ENCODE measurements around the gene SESTD1.
"Not testable (repeated sequence)": the region's sequence is repeated elsewhere in the genome, so short reads cannot be mapped to it uniquely, and the experiment has no call there.

SESTD1 gene

GRCh38 chr2:179248024-179248348 is 16.6 kb downstream of the SESTD1 start:
- no peak overlapping the region for H3K9ac ChIP-seq (ENCODE audit: low read length)
- peaks cover 27% of the 10 kb centered on the region for H3K4me1 ChIP-seq (ENCODE audit: insufficient read depth, low read length)
- no peaks in the 10 kb centered on the region for H3K36me3 ChIP-seq (ENCODE audit: insufficient read depth, low read length)
- H3K27me3 ChIP-seq (ENCODE audit: control insufficient read depth in 1 of 2, insufficient read depth in 2 of 2, low read length in 2 of 2) = no peaks in the 10 kb centered on the region
- H3K9me3 ChIP-seq (ENCODE audit: low read length) = no peaks in the 10 kb centered on the region
- no peak overlapping the region for H3K4me3 ChIP-seq (ENCODE audit: low read depth in 1 of 2, low read length in 2 of 2)
- H3K27ac ChIP-seq (ENCODE audit: low read depth, low read length) = no peak overlapping the region

- no peak overlapping the region for H3K27ac ChIP-seq (ENCODE audit: low read depth, low read length)
- no peak overlapping the region for H3K9ac ChIP-seq (ENCODE audit: low read length)
- H3K4me1 ChIP-seq (ENCODE audit: insufficient read depth, low read length) = peaks cover 21% of the 10 kb centered on the region
- H3K4me3 ChIP-seq (ENCODE audit: low read depth in 1 of 2, low read length in 2 of 2) = no peak overlapping the region
- no peaks in the 10 kb centered on the region for H3K36me3 ChIP-seq (ENCODE audit: insufficient read depth, low read length)
- H3K9me3 ChIP-seq (ENCODE audit: low read length) = no peaks in the 10 kb centered on the region
- H3K27me3 ChIP-seq (ENCODE audit: control insufficient read depth in 1 of 2, insufficient read depth in 2 of 2, low read length in 2 of 2) = no peaks in the 10 kb centered on the region
These were observed 17.2 kb downstream of the SESTD1 start for GRCh38 chr2:179247318-179248023.

GRCh38 chr2:179245843-179246242 is 18.8 kb downstream of the SESTD1 start:
- not testable (repeated sequence) for H3K4me1 ChIP-seq (ENCODE audit: insufficient read depth, low read length); H3K27ac ChIP-seq (ENCODE audit: low read depth, low read length)

GRCh38 chr2:179243046-179243445 is 21.6 kb downstream of the SESTD1 start:
- Histone ChIP-seq H3K27ac (ENCODE audit: low read depth, low read length) (no peak overlapping the region), H3K27me3 (ENCODE audit: control insufficient read depth in 1 of 2, insufficient read depth in 2 of 2, low read length in 2 of 2) (no peaks in the 10 kb centered on the region), H3K4me3 (ENCODE audit: low read depth in 1 of 2, low read length in 2 of 2) (no peak overlapping the region), H3K36me3 (ENCODE audit: insufficient read depth, low read length) (no peaks in the 10 kb centered on the region), H3K9me3 (ENCODE audit: low read length) (no peaks in the 10 kb centered on the region), H3K9ac (ENCODE audit: low read length) (no peak overlapping the region), H3K4me1 (ENCODE audit: insufficient read depth, low read length) (peaks cover 25% of the 10 kb centered on the region)

More at GRCh38 chr2:179245843-179246242, 18.8 kb downstream of the SESTD1 start:
- H3K9me3 ChIP-seq (ENCODE audit: low read length); H3K27me3 ChIP-seq (ENCODE audit: control insufficient read depth in 1 of 2, insufficient read depth in 2 of 2, low read length in 2 of 2); H3K4me3 ChIP-seq (ENCODE audit: low read depth in 1 of 2, low read length in 2 of 2); H3K9ac ChIP-seq (ENCODE audit: low read length); H3K36me3 ChIP-seq (ENCODE audit: insufficient read depth, low read length): not testable (repeated sequence)

GRCh38 chr2:179240481-179241451 is 23.9 kb downstream of the SESTD1 start:
- H3K36me3 ChIP-seq (ENCODE audit: insufficient read depth, low read length) = no peaks in the 10 kb centered on the region
- H3K27me3 ChIP-seq (ENCODE audit: control insufficient read depth in 1 of 2, insufficient read depth in 2 of 2, low read length in 2 of 2) = no peaks in the 10 kb centered on the region
- no peak overlapping the region for H3K9ac ChIP-seq (ENCODE audit: low read length)
- no peak overlapping the region for H3K27ac ChIP-seq (ENCODE audit: low read depth, low read length)
- peaks cover 26% of the 10 kb centered on the region for H3K4me1 ChIP-seq (ENCODE audit: insufficient read depth, low read length)
- H3K4me3 ChIP-seq (ENCODE audit: low read depth in 1 of 2, low read length in 2 of 2) = no peak overlapping the region
- no peaks in the 10 kb centered on the region for H3K9me3 ChIP-seq (ENCODE audit: low read length)

GRCh38 chr2:179239838-179240237 is 24.8 kb downstream of the SESTD1 start:
- Histone ChIP-seq H3K4me3 (ENCODE audit: low read depth in 1 of 2, low read length in 2 of 2) (no peak overlapping the region), H3K36me3 (ENCODE audit: insufficient read depth, low read length) (no peaks in the 10 kb centered on the region), H3K27me3 (ENCODE audit: control insufficient read depth in 1 of 2, insufficient read depth in 2 of 2, low read length in 2 of 2) (no peaks in the 10 kb centered on the region), H3K9me3 (ENCODE audit: low read length) (no peaks in the 10 kb centered on the region), H3K27ac (ENCODE audit: low read depth, low read length) (no peak overlapping the region), H3K4me1 (ENCODE audit: insufficient read depth, low read length) (peaks cover 26% of the 10 kb centered on the region), H3K9ac (ENCODE audit: low read length) (no peak overlapping the region)

- peaks cover 26% of the 10 kb centered on the region for H3K4me1 ChIP-seq (ENCODE audit: insufficient read depth, low read length)
- no peak overlapping the region for H3K9ac ChIP-seq (ENCODE audit: low read length)
- no peaks in the 10 kb centered on the region for H3K27me3 ChIP-seq (ENCODE audit: control insufficient read depth in 1 of 2, insufficient read depth in 2 of 2, low read length in 2 of 2)
- H3K9me3 ChIP-seq (ENCODE audit: low read length) = no peaks in the 10 kb centered on the region
- H3K27ac ChIP-seq (ENCODE audit: low read depth, low read length) = no peak overlapping the region
- H3K4me3 ChIP-seq (ENCODE audit: low read depth in 1 of 2, low read length in 2 of 2) = no peak overlapping the region
- H3K36me3 ChIP-seq (ENCODE audit: insufficient read depth, low read length) = no peaks in the 10 kb centered on the region
These were observed 25.4 kb downstream of the SESTD1 start for GRCh38 chr2:179239195-179239594.

- Histone ChIP-seq H3K4me3 (ENCODE audit: low read depth in 1 of 2, low read length in 2 of 2) (no peak overlapping the region), H3K4me1 (ENCODE audit: insufficient read depth, low read length) (peaks cover 26% of the 10 kb centered on the region), H3K27ac (ENCODE audit: low read depth, low read length) (no peak overlapping the region), H3K9me3 (ENCODE audit: low read length) (no peaks in the 10 kb centered on the region), H3K27me3 (ENCODE audit: control insufficient read depth in 1 of 2, insufficient read depth in 2 of 2, low read length in 2 of 2) (no peaks in the 10 kb centered on the region), H3K9ac (ENCODE audit: low read length) (no peak overlapping the region), H3K36me3 (ENCODE audit: insufficient read depth, low read length) (no peaks in the 10 kb centered on the region)
These were observed 26.6 kb downstream of the SESTD1 start for GRCh38 chr2:179238027-179238426.

- Histone ChIP-seq H3K27ac (ENCODE audit: low read depth, low read length) (no peak overlapping the region), H3K9me3 (ENCODE audit: low read length) (no peaks in the 10 kb centered on the region), H3K27me3 (ENCODE audit: control insufficient read depth in 1 of 2, insufficient read depth in 2 of 2, low read length in 2 of 2) (no peaks in the 10 kb centered on the region), H3K9ac (ENCODE audit: low read length) (no peak overlapping the region), H3K4me3 (ENCODE audit: low read depth in 1 of 2, low read length in 2 of 2) (no peak overlapping the region), H3K36me3 (ENCODE audit: insufficient read depth, low read length) (no peaks in the 10 kb centered on the region), H3K4me1 (ENCODE audit: insufficient read depth, low read length) (peaks cover 26% of the 10 kb centered on the region)
These were observed 27.3 kb downstream of the SESTD1 start for GRCh38 chr2:179237209-179237946.

GRCh38 chr2:179235463-179236108 is 29.0 kb downstream of the SESTD1 start:
- Histone ChIP-seq H3K4me1 (ENCODE audit: insufficient read depth, low read length) (peaks cover 29% of the 10 kb centered on the region), H3K4me3 (ENCODE audit: low read depth in 1 of 2, low read length in 2 of 2) (no peak overlapping the region), H3K9me3 (ENCODE audit: low read length) (no peaks in the 10 kb centered on the region), H3K27me3 (ENCODE audit: control insufficient read depth in 1 of 2, insufficient read depth in 2 of 2, low read length in 2 of 2) (no peaks in the 10 kb centered on the region), H3K9ac (ENCODE audit: low read length) (no peak overlapping the region), H3K36me3 (ENCODE audit: insufficient read depth, low read length) (no peaks in the 10 kb centered on the region), H3K27ac (ENCODE audit: low read depth, low read length) (no peak overlapping the region)
